ENCODE results near the gene USP17L11. TPM values are rescaled to one million over a fixed set of nuclear protein-coding genes. Genes with fewer than 3 reads are reported as not detected.
"Not testable (repeated sequence)": the region's sequence is repeated elsewhere in the genome, so short reads cannot be mapped to it uniquely, and the experiment has no call there.

Gene USP17L11
- total RNA-seq, result not detected
- total RNA-seq (2013), result not detected
- total RNA-seq, result 0 reads per million in 29 experiments

- ATAC-seq (replicated peaks in 1 of 4); H3K27ac ChIP-seq (ENCODE audit: low read length); H3K4me3 Mint-ChIP-seq; H3K27me3 Mint-ChIP-seq; H3K36me3 ChIP-seq (ENCODE audit: control insufficient read depth in 2 of 2, extremely low read depth in 1 of 2, insufficient read depth in 1 of 2, low read length in 1 of 2); H3K9me3 Mint-ChIP-seq; POLR2A ChIA-PET; H3K4me3 ChIP-seq (ENCODE audit: control insufficient read depth in 1 of 2, extremely low read depth in 1 of 2, low read length in 1 of 2); DNase-seq; H3K9me3 ChIP-seq; H3K4me1 Mint-ChIP-seq; CTCF ChIA-PET; H3K27me3 ChIP-seq (replicated peaks in 1 of 2; ENCODE audit: control insufficient read depth in 2 of 2, extremely low read depth in 1 of 2, insufficient read depth in 2 of 2, low read length in 1 of 2); H3K4me1 ChIP-seq (ENCODE audit: control insufficient read depth in 1 of 2, extremely low read depth in 1 of 2, insufficient read depth in 2 of 2, low read length in 2 of 2); H3K27ac Mint-ChIP-seq; H3K36me3 Mint-ChIP-seq: not testable (repeated sequence)
- 100% methylated on average over 1 of the region's 14 CpGs for WGBS (ENCODE audit: insufficient coverage)
Observed at GRCh38 chr4:9215105-9215504, at the start of gene USP17L11. Gene USP17L11 (plus strand): TSS chr4:9215405. CDS start chr4:9215405, 0 bp downstream.

GRCh38 chr4:9165990-9166389, 49.2 kb upstream of the USP17L11 start:
- CTCF ChIA-PET; H3K4me3 Mint-ChIP-seq; H3K27me3 Mint-ChIP-seq; H3K9me3 ChIP-seq; POLR2A ChIA-PET; H3K27ac ChIP-seq (ENCODE audit: low read length); H3K4me3 ChIP-seq (ENCODE audit: control insufficient read depth in 1 of 2, extremely low read depth in 1 of 2, low read length in 1 of 2); H3K9me3 Mint-ChIP-seq; H3K27ac Mint-ChIP-seq; H3K36me3 Mint-ChIP-seq; ATAC-seq (replicated peaks in 1 of 4); H3K36me3 ChIP-seq (ENCODE audit: control insufficient read depth in 2 of 2, extremely low read depth in 1 of 2, insufficient read depth in 1 of 2, low read length in 1 of 2); H3K4me1 Mint-ChIP-seq; H3K4me1 ChIP-seq (ENCODE audit: control insufficient read depth in 1 of 2, extremely low read depth in 1 of 2, insufficient read depth in 2 of 2, low read length in 2 of 2); H3K27me3 ChIP-seq (replicated peaks in 1 of 2; ENCODE audit: control insufficient read depth in 2 of 2, extremely low read depth in 1 of 2, insufficient read depth in 2 of 2, low read length in 1 of 2): not testable (repeated sequence)
- peak in 8 of 35 experiments; percentile 24 to 59 (median 48) for DNase-seq
- no CpG with 5 or more reads among the region's 8 CpGs for WGBS (ENCODE audit: insufficient coverage)

- H3K4me1 ChIP-seq (ENCODE audit: control insufficient read depth in 1 of 2, extremely low read depth in 1 of 2, insufficient read depth in 2 of 2, low read length in 2 of 2); H3K36me3 ChIP-seq (ENCODE audit: control insufficient read depth in 2 of 2, extremely low read depth in 1 of 2, insufficient read depth in 1 of 2, low read length in 1 of 2); CTCF ChIA-PET; H3K27me3 ChIP-seq (replicated peaks in 1 of 2; ENCODE audit: control insufficient read depth in 2 of 2, extremely low read depth in 1 of 2, insufficient read depth in 2 of 2, low read length in 1 of 2); H3K27ac ChIP-seq (ENCODE audit: low read length); DNase-seq; H3K4me1 Mint-ChIP-seq; H3K4me3 Mint-ChIP-seq; ATAC-seq (replicated peaks in 1 of 4); H3K9me3 ChIP-seq; H3K36me3 Mint-ChIP-seq; H3K9me3 Mint-ChIP-seq; H3K27me3 Mint-ChIP-seq; POLR2A ChIA-PET; H3K4me3 ChIP-seq (ENCODE audit: control insufficient read depth in 1 of 2, extremely low read depth in 1 of 2, low read length in 1 of 2); H3K27ac Mint-ChIP-seq: not testable (repeated sequence)
- whole genome bisulfite sequencing (ENCODE audit: insufficient coverage), result 100% methylated on average over 1 of the region's 11 CpGs
Observed at GRCh38 chr4:9169791-9170459, 45.3 kb upstream of the USP17L11 start, which contains the start of gene FAM90A26. Gene FAM90A26 (plus strand): TSS chr4:9170409. CDS start chr4:9173173, 2,764 bp downstream.

GRCh38 chr4:9210357-9210756, 4.8 kb upstream of the USP17L11 start, which contains the start of gene USP17L10:
Gene USP17L10 (plus strand): TSS chr4:9210657. CDS start chr4:9210657, 0 bp downstream.
- POLR2A ChIA-PET; H3K4me3 ChIP-seq (ENCODE audit: control insufficient read depth in 1 of 2, extremely low read depth in 1 of 2, low read length in 1 of 2); H3K9me3 Mint-ChIP-seq; H3K36me3 ChIP-seq (ENCODE audit: control insufficient read depth in 2 of 2, extremely low read depth in 1 of 2, insufficient read depth in 1 of 2, low read length in 1 of 2); DNase-seq; ATAC-seq (replicated peaks in 1 of 4); CTCF ChIA-PET; H3K4me1 Mint-ChIP-seq; H3K36me3 Mint-ChIP-seq; H3K27me3 Mint-ChIP-seq; H3K27me3 ChIP-seq (replicated peaks in 1 of 2; ENCODE audit: control insufficient read depth in 2 of 2, extremely low read depth in 1 of 2, insufficient read depth in 2 of 2, low read length in 1 of 2); H3K9me3 ChIP-seq; H3K27ac Mint-ChIP-seq; H3K4me3 Mint-ChIP-seq; H3K4me1 ChIP-seq (ENCODE audit: control insufficient read depth in 1 of 2, extremely low read depth in 1 of 2, insufficient read depth in 2 of 2, low read length in 2 of 2); H3K27ac ChIP-seq (ENCODE audit: low read length): not testable (repeated sequence)
- no CpG with 5 or more reads among the region's 13 CpGs for WGBS (ENCODE audit: insufficient coverage)

- 95% methylated on average over 5 of the region's 14 CpGs for WGBS (ENCODE audit: insufficient coverage)
- ATAC-seq (replicated peaks in 1 of 4); H3K4me3 ChIP-seq (ENCODE audit: control insufficient read depth in 1 of 2, extremely low read depth in 1 of 2, low read length in 1 of 2); H3K4me1 ChIP-seq (ENCODE audit: control insufficient read depth in 1 of 2, extremely low read depth in 1 of 2, insufficient read depth in 2 of 2, low read length in 2 of 2); H3K27me3 Mint-ChIP-seq; H3K4me1 Mint-ChIP-seq; H3K9me3 ChIP-seq; POLR2A ChIA-PET; H3K36me3 ChIP-seq (ENCODE audit: control insufficient read depth in 2 of 2, extremely low read depth in 1 of 2, insufficient read depth in 1 of 2, low read length in 1 of 2); CTCF ChIA-PET; H3K27me3 ChIP-seq (replicated peaks in 1 of 2; ENCODE audit: control insufficient read depth in 2 of 2, extremely low read depth in 1 of 2, insufficient read depth in 2 of 2, low read length in 1 of 2); H3K27ac Mint-ChIP-seq; H3K4me3 Mint-ChIP-seq; H3K36me3 Mint-ChIP-seq; H3K27ac ChIP-seq (ENCODE audit: low read length); H3K9me3 Mint-ChIP-seq: not testable (repeated sequence)
- DNase-seq, result peak in 3 of 35 experiments; percentile 0 to 16 (median 0)
Observed at GRCh38 chr4:9214701-9215100, 504 bp upstream of the USP17L11 start.

GRCh38 chr4:9219852-9220251, 4.6 kb downstream of the USP17L11 start, which contains the start of gene USP17L12:
Gene USP17L12 (plus strand): TSS chr4:9220152. CDS start chr4:9220152, 0 bp downstream.
- H3K27me3 Mint-ChIP-seq; H3K36me3 Mint-ChIP-seq; H3K27me3 ChIP-seq (replicated peaks in 1 of 2; ENCODE audit: control insufficient read depth in 2 of 2, extremely low read depth in 1 of 2, insufficient read depth in 2 of 2, low read length in 1 of 2); POLR2A ChIA-PET; H3K9me3 Mint-ChIP-seq; H3K27ac ChIP-seq (ENCODE audit: low read length); H3K36me3 ChIP-seq (ENCODE audit: control insufficient read depth in 2 of 2, extremely low read depth in 1 of 2, insufficient read depth in 1 of 2, low read length in 1 of 2); H3K4me1 Mint-ChIP-seq; H3K4me3 Mint-ChIP-seq; DNase-seq; H3K4me3 ChIP-seq (ENCODE audit: control insufficient read depth in 1 of 2, extremely low read depth in 1 of 2, low read length in 1 of 2); H3K9me3 ChIP-seq; H3K27ac Mint-ChIP-seq; CTCF ChIA-PET; ATAC-seq (replicated peaks in 1 of 4); H3K4me1 ChIP-seq (ENCODE audit: control insufficient read depth in 1 of 2, extremely low read depth in 1 of 2, insufficient read depth in 2 of 2, low read length in 2 of 2): not testable (repeated sequence)
- WGBS (ENCODE audit: insufficient coverage), result no CpG with 5 or more reads among the region's 13 CpGs

GRCh38 chr4:9224596-9224995, 9.4 kb downstream of the USP17L11 start, which contains the start of gene USP17L13:
Gene USP17L13 (plus strand): TSS chr4:9224896. CDS start chr4:9224896, 0 bp downstream.
- POLR2A ChIA-PET, result not testable (repeated sequence)

More at GRCh38 chr4:9224596-9224995, 9.4 kb downstream of the USP17L11 start, which contains the start of gene USP17L13:
- H3K36me3 Mint-ChIP-seq; H3K27ac Mint-ChIP-seq; H3K27ac ChIP-seq (ENCODE audit: low read length); H3K9me3 ChIP-seq; H3K9me3 Mint-ChIP-seq; H3K4me1 ChIP-seq (ENCODE audit: control insufficient read depth in 1 of 2, extremely low read depth in 1 of 2, insufficient read depth in 2 of 2, low read length in 2 of 2); H3K4me1 Mint-ChIP-seq; ATAC-seq (replicated peaks in 1 of 4); H3K4me3 Mint-ChIP-seq; CTCF ChIA-PET; H3K27me3 ChIP-seq (replicated peaks in 1 of 2; ENCODE audit: control insufficient read depth in 2 of 2, extremely low read depth in 1 of 2, insufficient read depth in 2 of 2, low read length in 1 of 2); H3K36me3 ChIP-seq (ENCODE audit: control insufficient read depth in 2 of 2, extremely low read depth in 1 of 2, insufficient read depth in 1 of 2, low read length in 1 of 2); H3K27me3 Mint-ChIP-seq; DNase-seq; H3K4me3 ChIP-seq (ENCODE audit: control insufficient read depth in 1 of 2, extremely low read depth in 1 of 2, low read length in 1 of 2): not testable (repeated sequence)
- no CpG with 5 or more reads among the region's 14 CpGs for WGBS (ENCODE audit: insufficient coverage)

All from T-cell (primary cell).